Measurements from ENCODE around the gene EFNA2.

EFNA2 gene

DNA sequence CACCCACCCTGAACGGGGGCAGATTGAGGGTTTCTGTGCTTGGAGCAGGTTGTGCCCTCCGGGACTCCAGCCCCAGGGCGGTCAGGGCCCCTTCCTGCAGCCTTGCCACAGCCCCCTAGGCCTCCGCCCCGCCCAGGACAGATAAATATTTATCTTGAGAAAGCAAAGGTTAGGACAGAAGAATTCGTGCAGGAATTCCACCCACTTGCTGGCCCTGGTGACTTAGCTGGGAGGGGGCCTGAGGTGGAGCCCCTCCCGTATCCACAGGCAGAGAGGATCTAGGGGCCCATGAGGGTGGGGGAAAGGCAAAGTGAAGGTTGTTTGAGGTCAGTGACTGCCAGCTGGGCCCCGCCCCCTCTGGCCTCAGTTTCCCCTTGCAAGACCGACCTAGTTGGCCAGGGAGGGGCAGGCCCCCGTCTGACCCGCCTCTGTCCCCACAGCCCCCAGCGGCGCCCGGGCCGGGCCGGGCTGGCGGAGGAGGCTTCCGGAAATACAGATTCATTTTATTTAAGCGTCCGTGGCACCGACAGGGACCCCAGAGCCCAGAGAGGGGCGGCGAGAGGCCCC, 32.1 kb upstream of the EFNA2 start:
- Mint-ChIP-seq H3K36me3 (ENCODE audit: low read depth) (peaks cover 31% of the 10 kb centered on the region), H3K9me3 (no peaks in the 10 kb centered on the region), H3K4me1 (ENCODE audit: low read depth) (peaks cover 16% of the 10 kb centered on the region), H3K27me3 (ENCODE audit: low read depth) (no peaks in the 10 kb centered on the region), H3K27ac (peak overlapping the region; percentile 82), H3K4me3 (peak overlapping the region; percentile 82)
- DNase-seq (ENCODE audit: low spot score), result no peak

DNA sequence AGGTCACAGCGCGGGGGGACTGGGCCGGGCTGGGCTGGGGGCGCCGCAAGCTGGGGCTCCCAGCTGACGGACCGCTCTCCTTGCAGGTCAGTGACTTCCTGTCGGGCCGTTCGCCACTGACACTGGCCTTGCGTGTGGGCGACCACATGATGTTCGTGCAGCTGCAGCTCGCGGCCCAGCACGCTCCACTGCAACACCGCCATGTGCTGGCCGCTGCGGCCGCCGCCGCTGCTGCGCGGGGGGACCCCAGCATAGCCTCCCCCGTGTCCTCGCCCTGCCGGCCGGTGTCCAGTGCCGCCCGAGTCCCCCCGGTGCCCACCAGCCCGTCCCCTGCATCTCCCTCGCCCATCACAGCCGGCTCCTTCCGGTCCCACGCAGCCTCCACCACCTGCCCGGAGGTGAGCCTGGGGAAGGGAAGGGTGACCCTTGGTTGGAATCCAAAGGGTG, 31.6 kb upstream of the EFNA2 start:
- no peak overlapping the region for H3K4me3 Mint-ChIP-seq
- H3K36me3 Mint-ChIP-seq (ENCODE audit: low read depth), result peaks cover 36% of the 10 kb centered on the region
- H3K27ac Mint-ChIP-seq, result no peak overlapping the region
- H3K4me1 Mint-ChIP-seq (ENCODE audit: low read depth), result peaks cover 21% of the 10 kb centered on the region
- DNase-seq (ENCODE audit: low spot score), result no peak
- no peaks in the 10 kb centered on the region for H3K27me3 Mint-ChIP-seq (ENCODE audit: low read depth)
- no peaks in the 10 kb centered on the region for H3K9me3 Mint-ChIP-seq

DNA sequence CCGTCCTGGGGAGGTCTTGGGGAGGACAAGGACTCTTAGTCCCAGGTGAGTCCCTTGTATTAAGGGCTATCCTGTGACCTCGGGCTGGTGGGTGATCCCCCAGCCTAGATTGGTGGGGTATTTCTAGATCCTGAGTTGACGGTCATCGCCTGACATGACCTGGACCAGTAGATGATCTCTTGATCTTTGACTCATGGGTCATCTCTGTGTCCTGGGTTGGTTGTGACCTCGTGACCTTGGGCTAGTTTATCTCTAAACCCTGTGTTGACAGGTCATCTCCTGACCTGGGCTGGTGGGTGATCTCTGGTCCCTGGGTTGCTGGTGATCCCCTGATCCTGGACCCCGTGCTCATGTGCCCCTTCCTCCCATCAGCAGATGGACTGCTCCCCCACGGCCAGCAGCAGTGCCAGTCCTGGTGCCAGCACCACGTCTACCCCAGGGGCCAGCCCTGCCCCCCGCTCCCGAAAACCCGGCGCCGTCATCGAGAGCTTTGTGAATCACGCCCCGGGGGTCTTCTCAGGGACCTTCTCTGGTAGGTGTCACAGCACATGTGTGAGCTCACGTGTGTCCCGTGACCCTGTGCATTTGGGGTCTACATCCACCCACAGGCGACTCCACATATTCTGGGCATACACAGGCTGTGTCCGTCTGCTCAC, 31.0 kb upstream of the EFNA2 start:
- Mint-ChIP-seq H3K9me3 (no peaks in the 10 kb centered on the region), H3K27ac (no peak overlapping the region), H3K27me3 (ENCODE audit: low read depth) (no peaks in the 10 kb centered on the region), H3K4me3 (peak overlapping the region; percentile 29), H3K36me3 (ENCODE audit: low read depth) (peaks cover 38% of the 10 kb centered on the region), H3K4me1 (ENCODE audit: low read depth) (peaks cover 25% of the 10 kb centered on the region)
- DNase-seq (ENCODE audit: low spot score), result no peak

DNA sequence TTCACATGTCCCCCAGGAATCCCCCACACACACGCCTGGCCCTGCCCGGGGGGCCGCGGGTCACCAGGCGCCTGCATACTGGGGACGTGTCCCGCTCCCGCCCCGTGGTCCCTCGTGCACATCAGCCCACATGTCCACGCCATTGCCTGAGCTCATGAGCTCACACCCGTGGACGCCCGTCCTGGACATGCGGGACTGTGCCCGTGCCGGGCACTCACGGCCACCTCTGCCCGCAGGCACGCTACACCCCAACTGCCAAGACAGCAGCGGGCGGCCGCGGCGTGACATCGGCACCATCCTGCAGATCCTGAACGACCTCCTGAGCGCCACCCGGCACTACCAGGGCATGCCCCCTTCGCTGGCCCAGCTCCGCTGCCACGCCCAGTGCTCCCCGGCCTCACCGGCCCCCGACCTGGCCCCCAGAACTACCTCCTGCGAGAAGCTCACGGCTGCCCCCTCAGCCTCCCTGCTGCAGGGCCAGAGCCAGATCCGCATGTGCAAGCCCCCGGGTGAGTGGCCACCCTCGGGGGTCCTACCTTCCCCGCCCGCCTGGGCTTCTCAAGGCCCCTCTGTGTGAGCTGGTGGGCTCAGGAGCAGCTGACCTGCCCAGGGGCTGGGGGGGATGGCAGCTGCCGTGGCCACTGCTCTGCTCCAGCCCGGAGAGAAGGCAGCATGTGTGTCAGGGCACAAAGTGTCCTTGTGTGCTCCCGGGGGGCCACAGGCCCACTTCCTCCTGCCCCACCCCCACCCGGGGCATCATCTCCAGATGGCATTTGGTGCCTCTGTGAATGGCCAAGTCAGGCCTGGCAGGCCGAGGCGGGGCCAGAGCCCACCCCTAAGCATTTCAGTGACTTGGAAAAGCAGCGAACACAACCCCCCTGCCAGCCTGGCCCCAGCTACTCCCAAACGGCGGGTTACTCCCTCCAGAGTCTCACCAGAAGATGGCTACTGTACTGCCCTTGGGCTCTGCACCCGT, 30.2 kb upstream of the EFNA2 start:
- H3K4me1 Mint-ChIP-seq (ENCODE audit: low read depth), result peaks cover 30% of the 10 kb centered on the region
- H3K36me3 Mint-ChIP-seq (ENCODE audit: low read depth), result peaks cover 37% of the 10 kb centered on the region
- H3K27ac Mint-ChIP-seq, result no peak overlapping the region
- no peak for DNase-seq (ENCODE audit: low spot score)
- no peaks in the 10 kb centered on the region for H3K27me3 Mint-ChIP-seq (ENCODE audit: low read depth)
- H3K9me3 Mint-ChIP-seq, result no peaks in the 10 kb centered on the region
- peak overlapping the region; percentile 29 for H3K4me3 Mint-ChIP-seq

DNA sequence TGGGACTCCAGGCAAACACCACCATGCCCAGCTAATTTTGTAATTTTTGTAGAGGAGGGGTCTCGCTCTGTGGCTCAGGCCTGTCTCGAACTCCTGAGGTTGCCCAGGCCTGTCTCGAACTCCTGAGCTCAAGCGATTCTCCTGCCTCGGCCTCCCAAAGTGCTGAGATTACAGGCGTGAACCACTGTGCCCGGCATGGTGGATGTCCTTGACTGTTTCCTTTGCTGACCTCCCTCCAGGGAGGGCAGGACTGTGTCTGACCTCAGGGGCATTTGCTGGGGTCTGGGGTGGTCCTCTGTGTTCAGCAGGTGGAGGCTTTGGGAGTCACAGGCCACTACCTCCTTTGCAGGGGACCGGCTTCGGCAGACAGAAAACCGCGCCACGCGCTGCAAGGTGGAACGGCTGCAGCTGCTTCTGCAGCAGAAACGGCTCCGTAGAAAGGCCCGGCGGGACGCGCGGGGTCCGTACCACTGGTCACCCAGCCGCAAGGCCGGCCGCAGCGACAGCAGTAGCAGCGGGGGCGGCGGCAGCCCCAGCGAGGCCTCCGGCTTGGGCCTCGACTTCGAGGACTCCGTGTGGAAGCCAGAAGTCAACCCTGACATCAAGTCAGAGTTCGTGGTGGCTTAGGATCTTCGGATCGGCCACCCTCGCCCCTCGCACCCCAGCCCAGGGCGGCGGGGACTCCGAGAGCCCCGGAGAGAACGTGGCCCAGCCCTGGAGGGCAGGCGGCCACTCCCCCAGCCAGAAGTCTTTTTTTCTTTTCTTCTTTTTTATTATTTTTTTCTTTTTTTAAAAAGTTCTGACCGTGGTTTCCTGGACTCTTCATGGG, 28.8 kb upstream of the EFNA2 start:
- Mint-ChIP-seq H3K36me3 (ENCODE audit: low read depth) (peaks cover 29% of the 10 kb centered on the region), H3K9me3 (no peaks in the 10 kb centered on the region), H3K4me3 (no peak overlapping the region), H3K4me1 (ENCODE audit: low read depth) (peaks cover 33% of the 10 kb centered on the region), H3K27ac (peak overlapping the region; percentile 75), H3K27me3 (ENCODE audit: low read depth) (no peaks in the 10 kb centered on the region)
- no peak for DNase-seq (ENCODE audit: low spot score)

DNA sequence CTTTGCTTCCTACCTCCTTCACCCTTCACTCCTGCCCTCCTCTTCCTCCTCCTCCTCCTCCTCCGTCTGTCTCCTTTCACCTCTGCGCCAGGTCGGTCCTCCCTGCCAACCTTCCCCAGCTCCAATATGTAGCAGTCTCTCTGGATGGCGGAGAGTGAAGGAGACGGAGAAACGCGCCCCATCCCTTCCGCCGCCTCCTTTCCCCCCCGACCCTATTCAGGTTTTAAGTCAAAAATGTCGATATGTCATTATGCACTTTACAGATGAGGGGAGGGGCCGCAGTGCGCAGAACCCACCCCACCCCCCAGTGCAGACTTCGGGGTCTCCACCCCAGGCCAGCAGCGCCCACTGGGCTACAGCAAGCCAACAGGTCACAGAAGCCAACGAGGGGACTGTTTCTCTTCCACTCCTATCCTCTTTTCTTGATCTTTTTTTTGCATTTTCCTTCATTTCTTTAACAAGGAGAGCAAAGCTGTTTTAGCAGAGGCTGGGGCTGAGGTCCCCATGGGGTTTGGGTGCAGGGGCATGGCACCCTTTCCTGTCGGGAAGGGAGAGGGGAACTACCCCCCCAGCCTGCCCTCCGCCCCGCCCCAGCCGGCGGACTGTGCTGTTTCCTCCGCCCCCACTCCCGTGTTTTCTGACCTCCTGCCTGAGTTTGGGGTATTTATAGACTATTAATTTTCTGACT, 28.1 kb upstream of the EFNA2 start:
- H3K27ac Mint-ChIP-seq, result peak overlapping the region; percentile 75
- no peak for DNase-seq (ENCODE audit: low spot score)
- H3K27me3 Mint-ChIP-seq (ENCODE audit: low read depth), result no peaks in the 10 kb centered on the region
- H3K4me1 Mint-ChIP-seq (ENCODE audit: low read depth), result peaks cover 34% of the 10 kb centered on the region
- peak overlapping the region; percentile 56 for H3K4me3 Mint-ChIP-seq
- no peaks in the 10 kb centered on the region for H3K9me3 Mint-ChIP-seq
- H3K36me3 Mint-ChIP-seq (ENCODE audit: low read depth), result peaks cover 25% of the 10 kb centered on the region

DNA sequence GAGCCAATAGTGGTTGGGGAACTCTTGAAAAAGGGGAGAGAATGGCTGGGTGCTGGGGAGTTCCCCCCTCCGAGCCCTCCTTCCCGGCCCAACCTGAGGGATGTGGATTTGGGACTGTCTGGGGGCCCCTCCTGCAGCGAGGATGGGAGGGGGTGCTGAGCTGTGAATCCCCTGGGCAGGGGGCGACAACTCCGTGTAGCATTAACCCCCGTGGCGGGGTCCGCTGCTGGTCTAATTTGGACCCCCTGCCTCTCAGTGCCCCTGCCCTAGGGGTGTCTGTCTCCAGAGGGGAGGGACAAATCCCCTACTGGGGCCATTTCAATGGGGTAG, 27.5 kb upstream of the EFNA2 start:
- no peak for DNase-seq (ENCODE audit: low spot score)
- Mint-ChIP-seq H3K27ac (peak overlapping the region; percentile 75), H3K36me3 (ENCODE audit: low read depth) (peaks cover 25% of the 10 kb centered on the region), H3K9me3 (no peaks in the 10 kb centered on the region), H3K4me1 (ENCODE audit: low read depth) (peaks cover 37% of the 10 kb centered on the region), H3K4me3 (peak overlapping the region; percentile 56), H3K27me3 (ENCODE audit: low read depth) (no peaks in the 10 kb centered on the region)

DNA sequence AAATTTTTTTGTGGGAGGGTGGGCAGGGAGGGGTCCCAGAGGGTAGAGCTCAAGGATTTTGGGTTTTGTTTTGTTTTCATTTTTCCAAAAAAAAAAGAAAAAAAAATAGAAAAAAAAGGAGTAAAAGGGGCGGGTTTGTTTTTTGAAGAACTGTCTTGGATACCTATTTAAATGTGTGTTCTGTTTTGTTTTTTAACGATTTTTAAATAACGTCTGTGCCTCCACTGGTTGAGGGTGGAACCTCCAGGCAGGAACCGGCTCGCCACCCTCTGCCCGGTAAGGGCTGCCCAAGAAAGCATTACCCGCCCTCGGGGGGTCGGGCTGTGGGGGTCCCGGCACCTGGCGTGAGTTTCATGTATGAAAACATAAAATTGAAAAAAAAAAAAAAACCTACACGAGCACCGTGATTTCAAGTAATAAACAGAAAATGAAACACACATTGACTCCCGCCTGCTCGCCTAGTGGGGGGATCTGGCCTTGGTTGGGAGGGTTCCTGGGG, 26.9 kb upstream of the EFNA2 start:
- DNase-seq (ENCODE audit: low spot score), result no peak
- Mint-ChIP-seq H3K4me3 (peak overlapping the region; percentile 88), H3K27me3 (ENCODE audit: low read depth) (no peaks in the 10 kb centered on the region), H3K9me3 (no peaks in the 10 kb centered on the region), H3K27ac (peak overlapping the region; percentile 96), H3K36me3 (ENCODE audit: low read depth) (peaks cover 20% of the 10 kb centered on the region), H3K4me1 (ENCODE audit: low read depth) (peaks cover 34% of the 10 kb centered on the region)

DNA sequence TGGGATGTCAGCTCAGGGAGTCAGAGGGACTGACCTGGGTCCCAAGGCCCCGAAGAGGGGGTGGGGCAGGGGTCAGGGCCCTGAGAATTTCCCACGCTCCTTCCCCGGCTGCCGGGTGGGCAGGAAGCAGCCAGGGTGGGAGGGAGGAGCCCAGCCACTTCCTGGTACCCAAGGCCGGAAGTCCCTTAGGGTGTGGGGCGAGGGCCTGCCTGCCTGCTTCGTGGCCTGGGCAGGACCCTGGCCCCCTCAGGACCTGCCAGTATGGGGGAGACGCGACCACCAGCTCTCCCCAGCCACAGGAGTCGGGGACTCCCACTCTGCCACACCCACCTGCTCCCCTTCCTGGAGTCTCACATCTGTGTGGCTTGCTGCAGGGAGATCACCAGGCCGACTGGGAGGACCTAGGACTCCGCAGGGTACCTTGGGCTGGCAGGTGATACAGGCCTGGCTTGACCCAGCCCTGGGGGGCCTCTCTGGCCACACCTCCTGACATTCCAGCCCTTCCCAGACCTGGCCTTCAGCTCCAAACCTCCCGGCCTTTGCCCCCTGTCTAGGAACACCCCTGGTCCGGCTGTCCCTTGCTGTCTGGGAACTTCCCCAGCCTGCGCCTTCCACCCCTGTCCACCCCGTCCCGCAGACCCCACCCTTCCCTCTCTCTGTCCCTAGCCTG, 26.3 kb upstream of the EFNA2 start:
- peaks cover 34% of the 10 kb centered on the region for H3K4me1 Mint-ChIP-seq (ENCODE audit: low read depth)
- peak; percentile 77 for DNase-seq (ENCODE audit: low spot score)
- H3K27ac Mint-ChIP-seq, result peak overlapping the region; percentile 96
- peak overlapping the region; percentile 88 for H3K4me3 Mint-ChIP-seq
- no peaks in the 10 kb centered on the region for H3K27me3 Mint-ChIP-seq (ENCODE audit: low read depth)
- H3K9me3 Mint-ChIP-seq, result no peaks in the 10 kb centered on the region
- peaks cover 20% of the 10 kb centered on the region for H3K36me3 Mint-ChIP-seq (ENCODE audit: low read depth)

DNA sequence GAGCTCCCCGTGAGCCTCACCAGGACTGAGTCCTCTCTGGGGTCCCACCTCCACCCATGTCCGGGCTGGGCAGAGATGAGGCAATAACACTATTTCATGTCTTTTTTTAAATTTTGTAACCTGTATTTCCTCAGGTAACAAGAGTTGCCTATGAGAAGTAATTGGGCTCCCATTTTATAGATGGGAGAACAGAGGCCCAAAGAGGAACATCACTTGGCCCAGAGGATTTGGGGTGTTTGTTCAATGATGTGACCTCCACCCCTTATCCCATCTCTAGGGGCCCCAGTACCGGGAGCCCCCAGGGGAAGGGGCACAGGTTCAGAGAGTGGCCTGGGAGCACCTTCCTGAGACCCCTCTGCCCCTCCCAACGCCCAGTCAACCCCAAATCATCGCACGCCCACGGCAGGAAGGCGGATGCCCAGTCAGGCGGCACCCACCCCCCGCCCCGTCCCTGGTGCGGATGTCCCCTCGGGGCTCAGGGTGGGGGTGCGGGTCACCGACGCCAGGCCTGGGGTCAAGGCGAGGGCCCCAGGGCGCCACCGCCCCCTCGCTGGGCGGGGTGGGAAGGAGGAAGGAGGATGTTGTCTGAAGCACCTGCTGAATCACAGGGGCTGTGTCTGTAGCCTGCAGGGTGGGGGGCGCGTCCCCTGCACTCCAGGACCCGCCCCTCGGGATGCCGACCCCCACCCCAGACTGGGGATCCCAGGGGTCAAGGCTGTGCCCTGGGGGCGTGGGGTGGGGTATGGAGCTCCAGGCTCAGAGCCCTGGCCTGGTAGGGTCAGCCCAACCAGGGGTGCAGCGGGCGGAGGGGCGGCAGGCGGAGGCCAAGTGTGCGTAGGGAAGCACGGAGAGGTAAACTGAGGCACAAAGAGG, 25.6 kb upstream of the EFNA2 start:
- peaks cover 14% of the 10 kb centered on the region for H3K36me3 Mint-ChIP-seq (ENCODE audit: low read depth)
- peak overlapping the region; percentile 88 for H3K4me3 Mint-ChIP-seq
- DNase-seq (ENCODE audit: low spot score), result peak; percentile 69
- no peaks in the 10 kb centered on the region for H3K9me3 Mint-ChIP-seq
- peaks cover 35% of the 10 kb centered on the region for H3K4me1 Mint-ChIP-seq (ENCODE audit: low read depth)
- H3K27ac Mint-ChIP-seq, result peak overlapping the region; percentile 96
- H3K27me3 Mint-ChIP-seq (ENCODE audit: low read depth), result no peaks in the 10 kb centered on the region

DNA sequence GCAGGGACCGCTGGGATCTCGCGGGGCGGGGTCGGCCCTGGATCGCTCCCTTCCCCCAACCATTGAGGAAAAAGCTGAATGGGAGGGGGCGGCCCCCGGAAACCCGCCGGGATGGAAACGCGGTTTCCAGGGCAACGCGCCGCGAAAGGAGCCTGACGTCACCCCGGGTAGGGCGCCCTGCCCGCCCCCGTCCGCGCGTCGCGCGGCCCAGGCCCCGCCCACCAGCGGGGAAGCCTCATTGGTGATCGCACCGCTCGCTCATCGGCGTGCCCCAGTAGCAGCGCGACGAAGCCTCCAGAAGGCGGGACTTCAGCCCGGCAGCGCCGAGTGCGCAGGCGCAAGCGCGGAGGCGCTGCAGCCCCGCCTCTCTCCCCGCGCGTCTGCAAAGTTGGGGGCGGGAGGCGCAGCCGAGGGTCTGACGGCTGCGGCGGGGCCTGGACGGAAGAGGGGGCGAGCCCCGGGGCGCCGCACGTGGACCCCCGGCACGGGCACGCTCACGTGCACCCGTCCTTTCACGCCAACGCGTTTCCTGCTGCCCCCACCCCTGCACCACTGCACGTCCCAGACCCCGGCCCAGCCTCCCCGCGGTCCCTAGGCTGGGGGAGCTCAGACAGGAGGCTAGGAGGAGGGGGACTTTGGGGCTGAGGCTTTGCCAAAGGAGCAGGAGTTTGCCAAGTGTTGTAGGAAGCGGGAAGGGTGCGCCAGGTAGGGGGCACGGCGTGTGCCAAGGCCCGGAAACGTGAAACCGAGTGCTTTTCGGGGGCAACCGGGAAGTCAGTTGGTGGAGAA, 24.7 kb upstream of the EFNA2 start:
- peak; percentile 96 for DNase-seq (ENCODE audit: low spot score)
- Mint-ChIP-seq H3K27me3 (ENCODE audit: low read depth) (no peaks in the 10 kb centered on the region), H3K4me3 (peak overlapping the region; percentile 89), H3K9me3 (no peaks in the 10 kb centered on the region), H3K27ac (peak overlapping the region; percentile 96), H3K36me3 (ENCODE audit: low read depth) (peaks cover 13% of the 10 kb centered on the region), H3K4me1 (ENCODE audit: low read depth) (peaks cover 41% of the 10 kb centered on the region)
